GM23338 (cell line): Measurements from ENCODE around the gene ZNF281. TPM values are rescaled to one million over a fixed set of nuclear protein-coding genes. Genes with fewer than 3 reads are reported as not detected.
A peak's percentile ranks its signal among the peaks of the same experiment; 100 is the strongest.

Experiments used
- ATAC-seq: fragments of 200-7000 bp; cut with Tn5 transposase; 3 replicates; pipeline ENCODE4 v1.9.1; 2020
- DNase-seq: peaks from one replicate; pipeline ENCODE4 v3.0.0-alpha.2; 2015; ENCODE audit warnings: low spot score
- H2AFZ ChIP-seq: fragments of 200-600 bp; sonication (generic); 2 replicates; pipeline ENCODE4 v1.8.0; 2016; ENCODE audit warnings: antibody characterized with exemption, mild to moderate bottlenecking, moderate library complexity
- H3F3A ChIP-seq: fragments of 200-600 bp; sonication (generic); replicated peaks from 2 replicates; pipeline ENCODE4 v1.8.0; 2017; ENCODE audit warnings: antibody characterized with exemption, mixed run types, low read depth
- H3K27ac ChIP-seq: fragments of 200-600 bp; sonication (generic); 2 replicates; pipeline ENCODE4 v1.6.1; 2016; ENCODE audit warnings: low read depth
- H3K27me3 ChIP-seq: fragments of 200-600 bp; sonication (generic); 2 replicates; pipeline ENCODE4 v1.8.0; 2016; ENCODE audit warnings: mild to moderate bottlenecking, mixed run types, moderate library complexity; ENCODE audit not compliant: insufficient read depth
- H3K36me3 ChIP-seq: fragments of 200-600 bp; sonication (generic); 2 replicates; pipeline ENCODE4 v1.8.0; 2016; ENCODE audit warnings: mild to moderate bottlenecking; ENCODE audit not compliant: insufficient read depth
- H3K4me1 ChIP-seq: fragments of 200-600 bp; sonication (generic); 2 replicates; pipeline ENCODE4 v1.8.0; 2016; ENCODE audit warnings: mild to moderate bottlenecking, moderate library complexity; ENCODE audit not compliant: insufficient read depth
- H3K4me2 ChIP-seq: fragments of 200-600 bp; sonication (generic); 2 replicates; pipeline ENCODE4 v1.7.1; 2017; ENCODE audit warnings: mixed run types
- H3K4me3 ChIP-seq: fragments of 200-600 bp; sonication (generic); 2 replicates; pipeline ENCODE4 v1.6.1; 2016; ENCODE audit warnings: mixed run types
- H3K79me2 ChIP-seq: fragments of 200-600 bp; sonication (generic); replicated peaks from 2 replicates; pipeline ENCODE4 v1.8.0; 2017; ENCODE audit warnings: mild to moderate bottlenecking; ENCODE audit not compliant: insufficient read depth
- H3K9me2 ChIP-seq: fragments of 200-600 bp; sonication (generic); 2 replicates; pipeline ENCODE4 v1.8.0; 2017; ENCODE audit not compliant: insufficient read depth
- H4K20me1 ChIP-seq: fragments of 200-600 bp; sonication (generic); replicated peaks from 2 replicates; pipeline ENCODE4 v1.8.0; 2017; ENCODE audit warnings: mild to moderate bottlenecking; ENCODE audit not compliant: insufficient read depth
- H3K27ac Mint-ChIP-seq: 2 replicates; pipeline ENCODE4 v1.8.0; 2020; ENCODE audit warnings: inconsistent platforms, mild to moderate bottlenecking, moderate library complexity, mixed read lengths
- H3K27me3 Mint-ChIP-seq: 3 replicates; pipeline ENCODE4 v1.8.0; 2022; ENCODE audit warnings: low read depth, mild to moderate bottlenecking, moderate library complexity, mixed read lengths, inconsistent platforms; ENCODE audit not compliant: insufficient read depth, poor library complexity
- H3K36me3 Mint-ChIP-seq: 3 replicates; pipeline ENCODE4 v1.8.0; 2021; ENCODE audit warnings: low read depth, mild to moderate bottlenecking, inconsistent platforms, moderate library complexity, mixed read lengths
- H3K4me1 Mint-ChIP-seq: 3 replicates; pipeline ENCODE4 v1.8.0; 2020; ENCODE audit warnings: mild to moderate bottlenecking, inconsistent platforms, mixed read lengths
- H3K4me3 Mint-ChIP-seq: 3 replicates; pipeline ENCODE4 v1.8.0; 2021; ENCODE audit warnings: moderate library complexity, mild to moderate bottlenecking, inconsistent platforms, mixed read lengths
- H3K9me3 Mint-ChIP-seq: 3 replicates; pipeline ENCODE4 v1.8.0; 2020; ENCODE audit warnings: moderate library complexity, mild to moderate bottlenecking, inconsistent platforms, mixed read lengths
- CREB1 ChIP-seq: fragments of 250-450 bp; sonication (Bioruptor Pico); IDR thresholded peaks from 2 replicates; pipeline ENCODE4 v1.5.0; 2020; ENCODE audit warnings: low read depth, mild to moderate bottlenecking, moderate library complexity
- ETS1 ChIP-seq: IDR thresholded peaks from 2 replicates; pipeline ENCODE4 v1.6.1; 2016; ENCODE audit warnings: antibody characterized with exemption
- EZH2 ChIP-seq: fragments of 200-600 bp; sonication (generic); IDR thresholded peaks from one replicate; pipeline ENCODE4 v1.8.0; 2017; ENCODE audit warnings: antibody characterized with exemption, mild to moderate bottlenecking, low read depth; ENCODE audit not compliant: unreplicated experiment
- EZH2phosphoT487 ChIP-seq: fragments of 200-600 bp; sonication (generic); IDR thresholded peaks from one replicate; pipeline ENCODE4 v1.8.1; 2018; ENCODE audit warnings: antibody characterized with exemption; ENCODE audit not compliant: unreplicated experiment
- JUNB ChIP-seq: IDR thresholded peaks from one replicate; pipeline ENCODE4 v1.6.1; 2016; ENCODE audit warnings: antibody characterized with exemption; ENCODE audit not compliant: unreplicated experiment
- POLR2AphosphoS5 ChIP-seq: IDR thresholded peaks from 2 replicates; pipeline ENCODE4 v1.6.1; 2016; ENCODE audit warnings: antibody characterized with exemption, low read depth
- REST ChIP-seq: IDR thresholded peaks from one replicate; pipeline ENCODE4 v1.6.1; 2018; ENCODE audit warnings: antibody characterized with exemption; ENCODE audit not compliant: unreplicated experiment
- STAT1 ChIP-seq: IDR thresholded peaks from one replicate; pipeline ENCODE4 v1.6.1; 2016; ENCODE audit warnings: antibody characterized with exemption; ENCODE audit not compliant: unreplicated experiment
- ZNF114 ChIP-seq: fragments of 250-450 bp; sonication (Bioruptor Pico); IDR thresholded peaks from 2 replicates; pipeline ENCODE4 v1.5.0; 2020; ENCODE audit warnings: mild to moderate bottlenecking, moderate library complexity
- ZNF331 ChIP-seq: fragments of 250-450 bp; sonication (Bioruptor Pico); IDR thresholded peaks from 2 replicates; pipeline ENCODE4 v1.5.0; 2020; ENCODE audit warnings: low read depth, mild to moderate bottlenecking, moderate library complexity
- ZNF462 ChIP-seq: fragments of 250-450 bp; sonication (Bioruptor Pico); IDR thresholded peaks from 2 replicates; pipeline ENCODE4 v1.5.0; 2020; ENCODE audit warnings: mild to moderate bottlenecking, moderate library complexity
- polyA plus RNA-seq: library from polyadenylated mRNA; unstranded; fragments of >200 nt; fragmentation: Nextera tagmentation; extraction: Ambion mirVana; gene quantifications from 2 replicates; pipeline ENCODE4 v1.2.1, GENCODE V29; 2016
- total RNA-seq: library from RNA; depleted of rRNA; stranded (reverse); fragments of >200 nt; shearing (Covaris generic); gene quantifications from 2 replicates; pipeline ENCODE4 v1.2.3, GENCODE V29; 2014
- TF ChIP-seq, protein P1 (sequence below), 2 experiments: fragments of 200-600 bp in 1 of 2; sonication (generic) in 1 of 2; conservative IDR thresholded peaks; 2 replicates each; pipeline versions ENCODE4 v1.5.1 to v1.6.1; 2016 to 2017; ENCODE audit warnings: antibody characterized with exemption in 2 of 2, low read depth in 2 of 2, mild to moderate bottlenecking in 2 of 2, moderate library complexity in 1 of 2

Gene ZNF281
- total and polyA plus RNA-seq, 2 experiments from 2014 or later = 62.1 to 79.3 TPM

- TF ChIP-seq EZH2 (no peak), REST (no peak), ETS1 (no peak), STAT1 (no peak)
Measured at GRCh38 chr1:200379432-200379757, 30.4 kb downstream of the ZNF281 start (continued).

- Mint-ChIP-seq H3K27me3 (no peaks in the 10 kb centered on the region), H3K4me1 (peaks cover 55% of the 10 kb centered on the region), H3K9me3 (no peaks in the 10 kb centered on the region), H3K36me3 (no peaks in the 10 kb centered on the region; the same call in 2 of the 3 replicates), H3K4me3 (no peak overlapping the region), H3K27ac (no peak overlapping the region)
- H3K79me2 ChIP-seq = no peaks in the 10 kb centered on the region
- no peaks in the 10 kb centered on the region for H3F3A ChIP-seq
- peak overlapping the region; percentile 2; the same call in 1 of the 2 replicates for H3K4me2 ChIP-seq
- ATAC-seq = no peak
- H3K27ac ChIP-seq = no peak overlapping the region
- H3K27me3 ChIP-seq = no peaks in the 10 kb centered on the region
- H4K20me1 ChIP-seq = no peaks in the 10 kb centered on the region
- DNase-seq = no peak
- H3K4me1 ChIP-seq = peaks cover 35% of the 10 kb centered on the region
- H2AFZ ChIP-seq = no peak overlapping the region
- no peaks in the 10 kb centered on the region for H3K9me2 ChIP-seq
- no peak overlapping the region for H3K4me3 ChIP-seq
- H3K36me3 ChIP-seq = no peaks in the 10 kb centered on the region
- no peak for TF ChIP-seq EZH2phosphoT487
- no peak for TF ChIP-seq POLR2AphosphoS5
- no peak for TF ChIP-seq EZH2
- no peak for TF ChIP-seq ZNF331 (CRISPR knock-in tag)
- TF ChIP-seq JUNB = no peak
- TF ChIP-seq, protein P1, sequence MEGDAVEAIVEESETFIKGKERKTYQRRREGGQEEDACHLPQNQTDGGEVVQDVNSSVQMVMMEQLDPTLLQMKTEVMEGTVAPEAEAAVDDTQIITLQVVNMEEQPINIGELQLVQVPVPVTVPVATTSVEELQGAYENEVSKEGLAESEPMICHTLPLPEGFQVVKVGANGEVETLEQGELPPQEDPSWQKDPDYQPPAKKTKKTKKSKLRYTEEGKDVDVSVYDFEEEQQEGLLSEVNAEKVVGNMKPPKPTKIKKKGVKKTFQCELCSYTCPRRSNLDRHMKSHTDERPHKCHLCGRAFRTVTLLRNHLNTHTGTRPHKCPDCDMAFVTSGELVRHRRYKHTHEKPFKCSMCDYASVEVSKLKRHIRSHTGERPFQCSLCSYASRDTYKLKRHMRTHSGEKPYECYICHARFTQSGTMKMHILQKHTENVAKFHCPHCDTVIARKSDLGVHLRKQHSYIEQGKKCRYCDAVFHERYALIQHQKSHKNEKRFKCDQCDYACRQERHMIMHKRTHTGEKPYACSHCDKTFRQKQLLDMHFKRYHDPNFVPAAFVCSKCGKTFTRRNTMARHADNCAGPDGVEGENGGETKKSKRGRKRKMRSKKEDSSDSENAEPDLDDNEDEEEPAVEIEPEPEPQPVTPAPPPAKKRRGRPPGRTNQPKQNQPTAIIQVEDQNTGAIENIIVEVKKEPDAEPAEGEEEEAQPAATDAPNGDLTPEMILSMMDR (conservative IDR thresholded peaks at IDR 0.05; ENCODE audit: low read depth in 2 of 2) = no peak
- no peak for TF ChIP-seq CREB1
- no peak for TF ChIP-seq ZNF114 (CRISPR knock-in tag)
- no peak for TF ChIP-seq ZNF462 (CRISPR knock-in tag)
- no peak for TF ChIP-seq STAT1
- TF ChIP-seq ETS1 = no peak
Measured at GRCh38 chr1:200378096-200378495, 31.7 kb downstream of the ZNF281 start.
